ENCODE results near the gene TAB3. TPM values are rescaled to one million over a fixed set of nuclear protein-coding genes. Genes with fewer than 3 reads are reported as not detected.

TAB3 gene
- total and polyA plus RNA-seq, 2 donors from 2014 or later = 7.9 to 26.9 TPM

GRCh38 chrX:30833896-30834295, 55.2 kb downstream of the TAB3 start:
- FAIRE-seq (no peak), DNase-seq (no peak)
- intact Hi-C loops (cut with DNase I) = no loop called here
- no peaks in the 10 kb centered on the region for H3K27me3 ChIP-seq (ENCODE audit: control insufficient read depth, insufficient read depth, low read length)
- no peak for TF ChIP-seq CTCF (IDR thresholded peaks at IDR 0.05; ENCODE audit: borderline replicate concordance, extremely low read depth, insufficient read depth)
- H3K27ac ChIP-seq (ENCODE audit: low read depth in 2 of 2, low read length in 2 of 2) = no peak overlapping the region
- H3K9me3 ChIP-seq (ENCODE audit: control insufficient read depth in 2 of 3, insufficient read depth in 1 of 3, low read length in 3 of 3) = no peaks in the 10 kb centered on the region
- H3K36me3 ChIP-seq (ENCODE audit: control insufficient read depth in 2 of 3, insufficient read depth in 3 of 3, low read length in 3 of 3) = peaks cover 0 to 6% (median 0%) of the 10 kb centered on the region in 3 donors
- H3K9ac ChIP-seq (ENCODE audit: low read length in 3 of 3) = no peak overlapping the region
- no peak overlapping the region for H3K4me3 ChIP-seq (ENCODE audit: low read length in 3 of 3)
- H3K4me1 ChIP-seq (ENCODE audit: control insufficient read depth in 2 of 3, insufficient read depth in 2 of 3, low read depth in 1 of 3, low read length in 3 of 3) = no peaks in the 10 kb centered on the region

GRCh38 chrX:30831082-30831481, 58.0 kb downstream of the TAB3 start:
- no peak for TF ChIP-seq CTCF (IDR thresholded peaks at IDR 0.05; ENCODE audit: borderline replicate concordance, extremely low read depth, insufficient read depth)
- FAIRE-seq (no peak), DNase-seq (no peak)
- H3K4me3 ChIP-seq (ENCODE audit: low read length in 3 of 3) = no peak overlapping the region
- H3K27me3 ChIP-seq (ENCODE audit: control insufficient read depth, insufficient read depth, low read length) = no peaks in the 10 kb centered on the region
- intact Hi-C loops (cut with DNase I) = no loop called here
- H3K27ac ChIP-seq (ENCODE audit: low read depth in 2 of 2, low read length in 2 of 2) = no peak overlapping the region
- H3K36me3 ChIP-seq (ENCODE audit: control insufficient read depth in 2 of 3, insufficient read depth in 3 of 3, low read length in 3 of 3) = peaks cover 0 to 2% (median 0%) of the 10 kb centered on the region in 3 donors
- no peaks in the 10 kb centered on the region for H3K9me3 ChIP-seq (ENCODE audit: control insufficient read depth in 2 of 3, insufficient read depth in 1 of 3, low read length in 3 of 3)
- no peaks in the 10 kb centered on the region for H3K4me1 ChIP-seq (ENCODE audit: control insufficient read depth in 2 of 3, insufficient read depth in 2 of 3, low read depth in 1 of 3, low read length in 3 of 3)
- H3K9ac ChIP-seq (ENCODE audit: low read length in 3 of 3) = no peak overlapping the region

GRCh38 chrX:30830326-30830943, 58.6 kb downstream of the TAB3 start:
- Histone ChIP-seq H3K9me3 (ENCODE audit: control insufficient read depth in 2 of 3, insufficient read depth in 1 of 3, low read length in 3 of 3) (no peaks in the 10 kb centered on the region), H3K36me3 (ENCODE audit: control insufficient read depth in 2 of 3, insufficient read depth in 3 of 3, low read length in 3 of 3) (peaks cover 0 to 2% (median 0%) of the 10 kb centered on the region in 3 donors), H3K9ac (ENCODE audit: low read length in 3 of 3) (no peak overlapping the region), H3K4me1 (ENCODE audit: control insufficient read depth in 2 of 3, insufficient read depth in 2 of 3, low read depth in 1 of 3, low read length in 3 of 3) (no peaks in the 10 kb centered on the region), H3K4me3 (ENCODE audit: low read length in 3 of 3) (no peak overlapping the region), H3K27ac (ENCODE audit: low read depth in 2 of 2, low read length in 2 of 2) (no peak overlapping the region), H3K27me3 (ENCODE audit: control insufficient read depth, insufficient read depth, low read length) (no peaks in the 10 kb centered on the region)
- TF ChIP-seq CTCF (IDR thresholded peaks at IDR 0.05; ENCODE audit: borderline replicate concordance, extremely low read depth, insufficient read depth) = no peak
- no peak for FAIRE-seq
- no peak for DNase-seq
- intact Hi-C loops (cut with DNase I) = no loop called here

GRCh38 chrX:30824275-30824674, 64.8 kb downstream of the TAB3 start:
- H3K9ac ChIP-seq (ENCODE audit: low read length in 3 of 3) = no peak overlapping the region
- FAIRE-seq (no peak), DNase-seq (no peak)
- no peak for TF ChIP-seq CTCF (IDR thresholded peaks at IDR 0.05; ENCODE audit: borderline replicate concordance, extremely low read depth, insufficient read depth)
- no peaks in the 10 kb centered on the region for H3K36me3 ChIP-seq (ENCODE audit: control insufficient read depth in 2 of 3, insufficient read depth in 3 of 3, low read length in 3 of 3)
- no peak overlapping the region for H3K4me3 ChIP-seq (ENCODE audit: low read length in 3 of 3)
- no peaks in the 10 kb centered on the region for H3K4me1 ChIP-seq (ENCODE audit: control insufficient read depth in 2 of 3, insufficient read depth in 2 of 3, low read depth in 1 of 3, low read length in 3 of 3)
- H3K27ac ChIP-seq (ENCODE audit: low read depth in 2 of 2, low read length in 2 of 2) = no peak overlapping the region
- intact Hi-C loops (cut with DNase I) = no loop called here
- no peaks in the 10 kb centered on the region for H3K9me3 ChIP-seq (ENCODE audit: control insufficient read depth in 2 of 3, insufficient read depth in 1 of 3, low read length in 3 of 3)
- no peaks in the 10 kb centered on the region for H3K27me3 ChIP-seq (ENCODE audit: control insufficient read depth, insufficient read depth, low read length)

Data from kidney (tissue), 14 donors.